ENCODE measurements around the gene PRCP.
"Not testable (repeated sequence)": the region's sequence is repeated elsewhere in the genome, so short reads cannot be mapped to it uniquely, and the experiment has no call there.

The PRCP gene

DNA sequence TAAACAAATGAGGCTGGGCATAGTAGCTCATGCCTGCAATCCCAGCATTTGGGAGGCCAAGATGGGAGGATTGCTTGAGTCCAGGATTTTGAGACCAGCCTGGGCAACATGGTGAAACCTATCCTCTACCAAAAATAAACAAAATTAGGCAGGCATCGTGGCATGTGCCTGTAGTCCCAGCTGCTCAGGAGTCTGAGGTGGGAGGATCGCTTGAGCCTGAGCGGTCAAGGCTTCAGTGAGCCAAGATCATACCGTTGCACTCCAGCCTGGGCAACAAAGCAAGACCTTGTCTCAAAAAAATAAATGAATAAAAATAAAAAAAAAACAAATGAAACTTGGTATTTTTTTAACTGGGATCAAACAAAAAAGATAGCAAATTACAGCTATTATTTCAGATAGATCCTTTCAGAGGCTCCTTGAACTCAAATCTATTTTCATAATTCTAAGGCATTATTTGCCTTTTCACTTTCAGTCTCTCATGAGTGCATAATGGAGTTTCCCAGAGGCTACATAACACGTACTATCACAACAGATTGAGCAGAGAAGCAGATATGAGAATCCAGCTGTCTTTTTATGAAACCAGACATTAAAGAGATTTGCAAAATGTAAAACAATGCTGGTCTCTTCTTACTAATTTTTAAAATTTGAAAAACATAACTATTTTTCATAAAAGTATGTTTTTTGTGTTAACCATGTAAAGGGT is 24.4 kb upstream of the PRCP start:
- no peak for DNase-seq (ENCODE audit: low spot score)
- TF ChIP-seq, protein P1, sequence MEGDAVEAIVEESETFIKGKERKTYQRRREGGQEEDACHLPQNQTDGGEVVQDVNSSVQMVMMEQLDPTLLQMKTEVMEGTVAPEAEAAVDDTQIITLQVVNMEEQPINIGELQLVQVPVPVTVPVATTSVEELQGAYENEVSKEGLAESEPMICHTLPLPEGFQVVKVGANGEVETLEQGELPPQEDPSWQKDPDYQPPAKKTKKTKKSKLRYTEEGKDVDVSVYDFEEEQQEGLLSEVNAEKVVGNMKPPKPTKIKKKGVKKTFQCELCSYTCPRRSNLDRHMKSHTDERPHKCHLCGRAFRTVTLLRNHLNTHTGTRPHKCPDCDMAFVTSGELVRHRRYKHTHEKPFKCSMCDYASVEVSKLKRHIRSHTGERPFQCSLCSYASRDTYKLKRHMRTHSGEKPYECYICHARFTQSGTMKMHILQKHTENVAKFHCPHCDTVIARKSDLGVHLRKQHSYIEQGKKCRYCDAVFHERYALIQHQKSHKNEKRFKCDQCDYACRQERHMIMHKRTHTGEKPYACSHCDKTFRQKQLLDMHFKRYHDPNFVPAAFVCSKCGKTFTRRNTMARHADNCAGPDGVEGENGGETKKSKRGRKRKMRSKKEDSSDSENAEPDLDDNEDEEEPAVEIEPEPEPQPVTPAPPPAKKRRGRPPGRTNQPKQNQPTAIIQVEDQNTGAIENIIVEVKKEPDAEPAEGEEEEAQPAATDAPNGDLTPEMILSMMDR (IDR thresholded peaks at IDR 0.05; ENCODE audit: extremely low read depth, missing control alignments) = no peak

DNA sequence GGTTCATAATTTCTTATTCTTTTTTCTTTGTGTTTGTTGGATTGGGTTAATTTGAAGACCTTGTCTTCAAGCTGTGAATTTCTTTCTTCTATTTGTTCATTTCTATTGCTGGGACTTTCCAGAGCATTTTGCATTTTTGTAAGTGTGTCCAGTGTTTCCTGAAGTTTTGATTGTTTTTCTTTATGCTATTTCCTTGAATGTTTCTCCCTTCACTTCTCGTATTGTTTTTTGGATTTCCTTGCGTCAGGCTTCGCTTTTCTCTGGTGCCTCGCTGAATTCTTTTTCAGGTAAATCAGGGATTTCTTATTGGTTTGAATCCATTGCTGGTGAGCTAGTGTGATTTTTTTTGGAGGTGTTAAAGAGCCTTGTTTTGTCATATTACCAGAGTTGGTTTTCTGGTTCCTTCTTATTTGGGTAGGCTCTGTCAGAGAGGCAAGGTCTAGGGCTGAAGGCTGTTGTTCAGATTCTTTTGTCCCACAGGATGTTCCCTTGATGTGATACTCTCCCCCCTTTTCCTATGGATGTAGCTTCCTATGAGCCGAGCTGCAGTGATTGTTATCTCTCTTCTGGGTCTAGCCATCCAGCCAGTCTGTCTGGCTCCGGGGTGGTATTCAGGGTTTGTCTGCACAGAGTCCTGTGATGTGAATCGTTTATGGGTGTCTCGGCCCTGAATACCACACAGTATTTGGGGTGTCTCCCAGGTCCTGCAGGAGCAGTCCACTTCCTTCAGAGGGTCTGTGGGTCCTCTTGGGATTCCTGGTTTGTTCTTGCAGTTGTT is 22.4 kb upstream of the PRCP start:
- not testable (repeated sequence) for DNase-seq (ENCODE audit: low spot score)

DNA sequence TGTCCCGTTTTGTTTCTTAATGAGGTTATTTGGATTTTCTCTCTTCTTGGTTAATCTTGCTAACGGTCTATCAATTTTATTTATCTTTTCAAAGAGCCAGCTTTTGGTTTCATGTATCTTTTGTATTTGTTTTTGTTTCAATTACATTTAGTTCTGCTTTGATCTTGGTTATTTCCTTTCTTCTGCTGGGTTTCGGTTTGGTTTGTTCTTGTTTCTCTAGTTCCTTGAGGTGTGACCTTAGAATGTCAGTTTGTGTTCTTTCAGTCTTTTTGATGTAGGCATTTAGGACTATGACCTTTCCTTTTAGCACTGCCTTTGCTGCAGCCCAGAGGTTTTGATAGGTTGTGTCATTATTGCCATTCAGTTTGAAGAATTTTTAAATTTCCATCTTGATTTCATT is 20.0 kb upstream of the PRCP start:
- DNase-seq (ENCODE audit: low spot score) = not testable (repeated sequence)

DNA sequence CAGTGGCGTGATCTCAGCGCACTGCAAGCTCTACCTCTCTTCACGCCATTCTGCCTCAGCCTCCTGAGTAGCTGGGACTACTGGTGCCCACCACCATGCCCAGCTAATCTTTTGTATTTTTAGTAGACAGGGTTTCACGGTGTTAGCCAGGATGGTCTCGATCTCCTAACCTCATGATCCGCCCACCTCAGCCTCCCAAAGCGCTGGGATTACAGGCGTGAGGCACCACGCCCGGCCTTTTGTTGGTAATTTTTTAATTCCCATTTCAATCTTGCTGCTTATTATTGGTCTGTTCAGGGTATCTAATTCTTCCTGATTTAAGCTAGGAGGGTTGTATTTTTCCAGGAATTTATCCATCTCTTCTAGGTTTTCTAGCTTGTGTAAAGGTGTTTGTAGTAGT is 19.6 kb upstream of the PRCP start:
- not testable (repeated sequence) for DNase-seq (ENCODE audit: low spot score)

DNA sequence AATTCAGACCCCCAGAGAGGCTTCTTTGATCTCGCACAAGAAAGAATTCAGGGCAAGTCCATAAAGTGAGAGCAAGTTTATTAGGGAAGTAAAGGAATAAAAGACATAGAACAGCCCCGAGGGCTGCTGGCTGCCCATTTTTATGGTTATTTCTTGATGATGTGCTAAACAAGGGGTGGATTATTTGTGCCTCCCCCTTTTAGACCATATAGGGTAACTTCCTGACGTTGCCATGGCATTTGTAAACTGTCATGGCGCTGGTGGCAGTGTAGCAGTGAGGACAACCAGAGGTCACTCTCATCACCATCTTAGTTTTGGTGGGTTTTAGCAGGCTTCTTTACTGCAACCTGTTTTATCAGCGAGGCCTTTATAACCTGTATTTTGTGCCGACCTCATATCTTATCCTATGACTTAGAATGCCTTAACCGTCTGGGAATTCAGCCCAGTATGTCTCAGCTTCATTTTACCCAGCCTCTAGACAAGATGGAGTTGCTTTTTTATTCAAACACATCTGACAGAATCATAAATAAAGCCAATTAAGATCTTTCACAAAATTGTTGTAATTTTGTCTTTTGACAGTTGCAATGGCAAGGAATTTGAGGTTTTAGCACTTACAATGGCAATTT is 8.9 kb upstream of the PRCP start:
- TF ChIP-seq, protein P1 (IDR thresholded peaks at IDR 0.05; ENCODE audit: extremely low read depth, missing control alignments) = no peak
- no peak for DNase-seq (ENCODE audit: low spot score)

DNA sequence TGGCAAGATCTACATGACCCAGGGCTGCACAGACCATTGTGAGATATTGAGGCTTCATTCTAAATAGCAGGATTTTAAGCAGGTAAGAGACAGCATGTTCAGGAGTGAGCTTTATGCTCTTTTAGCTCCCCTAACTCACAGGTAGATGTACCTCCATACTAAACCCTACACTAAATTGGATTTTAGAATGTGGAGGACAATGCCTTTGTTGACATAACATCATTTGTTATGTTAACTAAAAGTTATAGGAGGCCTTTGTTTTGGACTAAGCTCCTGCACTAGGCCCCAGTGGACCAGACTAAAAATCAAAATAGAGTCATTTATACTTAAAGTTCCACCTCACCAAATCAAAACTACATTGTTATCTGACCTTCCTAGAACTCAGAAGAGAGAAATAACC is 8.1 kb upstream of the PRCP start:
- TF ChIP-seq, protein P1 (IDR thresholded peaks at IDR 0.05; ENCODE audit: extremely low read depth, missing control alignments) = no peak
- no peak for DNase-seq (ENCODE audit: low spot score)

DNA sequence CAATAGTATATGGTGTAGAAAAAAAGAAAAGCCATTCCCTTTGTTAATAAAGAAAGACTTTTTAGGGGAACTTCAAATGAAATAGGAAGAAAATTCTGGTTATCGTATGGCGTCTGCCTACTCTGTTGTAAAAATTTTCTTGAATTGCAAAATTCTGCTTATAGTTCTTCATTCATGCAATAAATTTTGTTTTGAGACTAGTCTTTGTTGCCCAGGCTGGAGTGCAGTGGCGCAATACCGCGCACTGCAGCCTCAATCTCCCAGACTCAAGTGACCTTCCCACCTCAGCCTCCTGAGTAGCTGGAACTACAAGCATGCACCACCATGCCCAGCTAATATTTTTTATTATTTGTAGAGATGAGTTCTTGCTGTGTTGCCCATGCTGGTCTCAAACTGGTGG is 7.1 kb upstream of the PRCP start:
- TF ChIP-seq, protein P1 (IDR thresholded peaks at IDR 0.05; ENCODE audit: extremely low read depth, missing control alignments) = no peak
- no peak for DNase-seq (ENCODE audit: low spot score)

DNA sequence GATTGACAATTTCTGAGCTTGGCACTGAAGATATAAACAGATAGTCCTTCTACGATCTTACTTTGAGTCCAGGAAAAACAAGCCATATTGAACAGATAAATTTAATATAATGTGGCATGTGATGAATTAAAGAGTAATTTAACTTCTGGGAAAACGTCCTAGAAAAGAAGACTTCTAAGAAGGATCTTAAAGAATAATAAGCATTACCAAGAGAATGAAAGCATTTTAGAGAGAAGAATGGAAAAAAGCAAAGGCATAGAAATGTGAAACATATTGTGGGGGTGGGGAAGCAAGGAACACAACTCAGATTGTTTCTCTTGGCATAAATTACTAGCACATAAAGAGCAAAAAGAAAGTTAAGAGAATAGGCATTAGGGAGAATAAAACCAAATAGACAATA is 6.7 kb upstream of the PRCP start:
- TF ChIP-seq, protein P1 (IDR thresholded peaks at IDR 0.05; ENCODE audit: extremely low read depth, missing control alignments) = no peak
- DNase-seq (ENCODE audit: low spot score) = no peak

DNA sequence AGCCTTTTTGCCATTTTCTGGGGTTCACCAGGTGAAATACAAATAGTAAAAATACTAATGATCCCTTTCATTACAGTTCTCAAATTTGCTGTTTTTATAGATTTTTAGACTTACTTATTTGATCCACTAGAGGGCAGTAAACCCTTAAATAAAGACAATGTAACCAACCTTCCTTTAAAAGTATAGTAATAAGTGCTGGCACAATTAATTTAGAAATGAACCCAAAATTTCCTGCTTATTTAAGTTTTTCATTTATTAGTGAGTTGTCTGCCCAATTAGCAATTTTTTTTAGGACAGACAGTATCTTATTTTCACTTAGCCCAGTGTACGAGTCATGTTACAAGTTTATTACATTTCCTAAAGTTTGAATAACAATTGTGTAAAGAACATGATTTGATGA is 6.0 kb upstream of the PRCP start:
- DNase-seq (ENCODE audit: low spot score) = no peak
- TF ChIP-seq, protein P1 (IDR thresholded peaks at IDR 0.05; ENCODE audit: extremely low read depth, missing control alignments) = no peak

Measured in GM20000 (cell line).